Stimulated activated CD8-positive, alpha-beta memory T cell treated with anti-CD3 and anti-CD28 coated beads, Interleukin-12 subunit alpha, Interleukin-12 subunit beta, amount 100 ng/mL, for 1 hour (primary cell): ENCODE results near the gene USP7.
"Not testable (repeated sequence)": the region's sequence is repeated elsewhere in the genome, so short reads cannot be mapped to it uniquely, and the experiment has no call there.

Experiments
- DNase-seq: peaks from one replicate; pipeline ENCODE4 v3.0.0-alpha.2; 2020; ENCODE audit warnings: low read depth

Gene USP7

DNA sequence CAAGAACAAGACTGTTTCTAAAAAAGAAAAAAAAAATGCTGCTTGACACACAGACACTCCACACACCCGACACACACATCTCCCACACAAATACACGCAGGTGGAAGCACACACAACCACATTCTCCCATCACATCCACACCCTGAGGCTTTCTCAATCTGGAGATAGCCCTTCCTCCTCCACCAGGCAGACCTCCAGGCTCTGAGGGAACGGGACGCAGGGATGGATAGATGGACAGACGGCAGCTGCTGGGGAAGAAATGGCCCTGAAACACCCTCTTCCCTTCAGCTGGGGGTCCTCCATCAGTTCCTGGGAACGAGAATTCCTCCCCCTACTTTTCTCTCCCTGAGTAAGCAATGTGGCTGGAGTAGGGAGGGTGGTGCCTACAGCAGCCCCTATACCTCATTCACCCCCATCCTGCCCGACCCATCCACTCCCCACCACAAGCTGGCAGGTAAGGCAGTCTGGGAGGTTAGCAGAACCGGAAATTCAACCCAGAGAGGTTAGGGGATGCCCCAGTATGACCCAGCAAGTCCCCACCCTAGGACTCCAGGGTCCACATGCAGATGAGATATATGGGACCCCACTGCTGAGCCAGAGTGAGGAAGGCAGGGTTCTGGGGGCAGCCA is 85.7 kb downstream of the USP7 start:
- no peak for DNase-seq

DNA sequence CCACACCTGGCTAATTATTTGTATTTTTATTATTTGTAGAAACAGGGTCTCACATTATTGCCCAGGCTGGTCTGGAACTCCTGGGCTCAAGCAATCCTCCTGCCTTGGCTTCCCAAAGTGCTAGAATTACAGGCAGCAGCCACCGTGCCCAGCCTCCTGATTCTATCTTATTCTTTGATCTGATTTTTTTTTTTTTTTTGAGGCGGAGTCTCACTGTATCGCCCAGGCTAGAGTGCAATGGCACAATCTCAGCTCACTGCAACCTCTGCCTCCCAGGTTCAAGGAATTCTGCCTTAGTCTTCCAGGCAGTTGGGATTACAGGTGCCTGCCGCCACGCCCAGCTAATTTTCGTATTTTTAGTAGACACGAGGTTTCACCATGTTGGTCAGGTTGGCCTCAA is 88.4 kb downstream of the USP7 start:
- not testable (repeated sequence) for DNase-seq

- no peak for DNase-seq
Observed at GRCh38 chr16:8874388-8874787, 89.3 kb downstream of the USP7 start.

- not testable (repeated sequence) for DNase-seq
Observed at GRCh38 chr16:8873866-8874195, 89.9 kb downstream of the USP7 start.

DNA sequence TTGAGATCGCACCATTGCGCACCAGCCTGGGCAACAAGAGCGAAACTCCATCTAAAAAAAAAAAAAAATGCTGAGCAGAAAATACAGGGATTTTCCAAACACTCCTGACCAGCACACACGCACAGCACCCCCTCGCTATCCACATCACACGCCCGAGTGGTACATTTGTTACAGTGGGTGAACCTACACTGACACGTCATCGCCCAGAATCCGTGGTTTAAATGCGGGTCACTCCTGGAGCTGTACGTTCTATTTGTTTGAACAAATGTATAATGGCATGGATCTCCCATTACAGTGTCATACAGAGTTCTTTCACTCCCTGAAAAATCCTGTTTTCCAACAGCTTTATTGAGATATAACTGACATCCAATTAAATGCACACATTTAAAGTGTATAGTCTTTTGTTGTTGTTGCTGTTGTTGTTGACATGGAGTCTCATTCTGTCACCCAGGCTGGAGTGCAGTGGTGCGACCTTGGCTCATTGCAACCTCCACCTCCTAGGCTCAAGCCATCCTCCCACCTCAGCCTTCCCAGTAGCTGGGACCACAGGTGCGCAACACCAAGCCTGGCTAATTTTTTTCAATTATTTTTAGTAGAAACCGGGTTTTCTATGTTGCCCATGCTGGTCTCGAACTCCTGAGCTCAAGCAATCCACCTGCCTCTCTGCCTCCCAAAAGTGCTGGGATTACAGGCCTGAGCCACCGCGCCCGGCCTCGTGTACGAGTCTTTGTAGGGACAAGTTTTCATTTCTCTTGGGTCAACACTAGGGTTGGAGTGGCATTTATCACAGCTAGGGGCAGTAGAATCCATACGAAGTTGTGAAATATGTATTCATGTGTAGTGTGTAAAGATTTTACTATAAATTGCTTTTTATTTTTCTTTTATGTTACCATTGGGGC is 90.5 kb downstream of the USP7 start:
- no peak for DNase-seq

- DNase-seq: no peak
Observed at GRCh38 chr16:8872071-8872470, 91.6 kb downstream of the USP7 start.

DNA sequence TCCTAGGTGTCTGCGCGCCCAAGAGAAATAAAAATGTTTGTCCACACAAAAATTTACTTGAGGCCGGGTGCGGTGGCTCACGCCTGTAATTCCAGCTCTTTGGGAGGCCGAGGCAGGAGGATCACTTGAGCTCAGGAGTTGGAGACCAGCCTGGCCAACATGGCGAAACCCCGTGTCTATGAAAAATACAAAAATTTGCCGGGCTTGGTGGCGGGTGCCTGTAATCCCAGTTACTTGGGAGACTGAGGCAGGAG is 93.8 kb downstream of the USP7 start:
- not testable (repeated sequence) for DNase-seq

DNA sequence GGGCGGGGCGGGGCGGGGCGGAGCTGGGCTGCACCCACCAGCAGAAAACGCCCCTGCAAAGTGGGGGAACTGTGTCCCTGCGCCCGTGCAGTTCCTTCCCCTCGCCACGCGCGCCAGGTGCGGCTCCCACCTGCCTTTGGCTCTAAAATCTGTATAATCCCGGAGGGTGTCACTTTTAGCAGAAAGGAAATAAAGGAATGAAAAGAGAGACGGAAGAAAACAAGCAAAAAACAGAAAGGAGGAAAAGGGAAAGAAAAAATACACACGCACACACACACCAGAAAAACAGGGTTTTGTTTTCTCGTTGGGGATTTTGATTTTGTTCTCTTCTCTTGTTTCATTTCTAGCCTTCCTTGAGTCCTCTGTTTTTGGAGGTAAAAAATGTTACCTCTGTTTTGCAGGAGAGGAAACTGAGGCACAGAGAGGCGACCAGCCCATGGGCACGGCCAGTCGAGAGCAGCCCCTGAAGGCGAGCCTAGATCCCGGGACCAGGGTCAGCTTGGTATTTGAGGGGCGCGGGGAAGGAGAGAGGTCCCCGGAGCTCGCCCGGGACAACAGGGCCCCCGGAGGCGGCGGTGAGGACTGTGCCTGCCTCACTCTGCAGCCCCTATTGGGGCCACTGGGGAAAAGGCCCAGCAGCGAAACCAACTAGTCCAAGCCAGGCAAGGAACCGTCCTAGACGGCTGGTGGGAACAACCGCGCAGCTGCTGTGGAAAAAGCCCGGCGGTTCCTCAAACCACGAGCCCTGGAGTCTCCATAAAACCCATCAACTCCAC is 94.3 kb downstream of the USP7 start:
- no peak for DNase-seq

DNA sequence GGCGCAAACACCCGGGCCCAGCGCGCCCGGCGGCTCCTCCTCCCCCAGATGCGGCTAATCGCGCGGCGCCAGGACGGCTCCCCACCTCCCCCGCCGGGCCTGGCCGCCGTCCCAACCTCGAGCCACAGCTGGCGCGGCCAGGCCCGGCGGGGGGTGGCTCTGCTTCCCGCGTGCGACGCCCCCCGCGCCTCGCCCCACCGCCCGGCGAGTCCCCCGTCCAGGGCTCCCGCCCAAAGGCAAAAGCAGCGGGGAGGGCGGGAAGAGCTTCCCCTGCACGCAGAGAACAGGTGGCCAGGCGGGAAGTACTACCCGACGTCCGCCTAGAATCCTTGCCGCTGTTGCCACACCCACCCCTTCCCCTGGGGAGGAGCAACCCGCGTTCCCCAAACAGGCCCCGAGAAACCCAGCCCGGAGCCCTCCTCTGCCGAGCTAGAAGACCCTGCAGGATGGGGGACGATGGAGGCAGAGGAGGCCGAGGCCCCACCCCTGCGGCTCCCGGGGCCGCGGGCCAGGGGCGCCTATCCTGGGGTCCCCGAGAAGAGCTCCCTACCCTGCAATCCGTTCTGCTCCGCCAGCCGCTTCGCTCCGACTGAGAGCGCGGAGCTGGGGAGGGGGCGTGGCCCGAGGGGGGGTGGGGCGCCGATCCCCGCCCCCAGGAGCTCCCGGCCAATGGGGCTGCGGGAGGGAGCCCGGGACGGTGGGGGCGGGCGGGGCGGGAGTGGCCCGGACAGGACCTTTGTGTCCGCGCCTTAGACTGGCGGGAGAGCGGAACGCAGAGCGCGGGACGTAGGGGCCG is 95.1 kb downstream of the USP7 start, which contains the start of gene CARHSP1:
Gene CARHSP1 (minus strand): TSS at position 591 of the 796 bp plus-strand sequence. CDS start 9,678 bp downstream, outside the sequence.
- DNase-seq: peak; percentile 52

DNA sequence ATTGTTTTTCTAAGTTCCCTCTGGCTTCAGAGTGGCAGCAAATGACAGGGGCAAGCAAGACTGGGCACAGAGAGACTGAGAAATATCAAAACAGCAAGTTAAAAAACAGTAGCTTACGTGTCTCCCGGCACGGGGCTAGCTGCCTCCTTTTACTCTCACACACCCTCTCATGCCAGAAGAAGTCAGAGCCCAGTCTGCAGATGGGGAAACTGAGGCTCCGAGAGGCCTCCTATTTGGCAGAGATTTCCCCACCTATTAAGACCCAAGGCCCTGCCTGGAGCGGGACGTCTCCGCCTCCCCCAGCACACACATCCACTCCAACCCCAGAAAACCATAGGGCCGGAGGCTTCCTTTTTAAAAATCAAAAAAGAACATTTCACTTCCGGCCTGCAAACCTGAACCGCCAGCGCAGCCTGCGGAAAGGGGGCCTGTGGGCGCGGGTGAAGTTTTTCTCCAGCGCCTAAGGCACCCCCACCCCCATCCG is 95.7 kb downstream of the USP7 start:
- DNase-seq: peak; percentile 29

DNA sequence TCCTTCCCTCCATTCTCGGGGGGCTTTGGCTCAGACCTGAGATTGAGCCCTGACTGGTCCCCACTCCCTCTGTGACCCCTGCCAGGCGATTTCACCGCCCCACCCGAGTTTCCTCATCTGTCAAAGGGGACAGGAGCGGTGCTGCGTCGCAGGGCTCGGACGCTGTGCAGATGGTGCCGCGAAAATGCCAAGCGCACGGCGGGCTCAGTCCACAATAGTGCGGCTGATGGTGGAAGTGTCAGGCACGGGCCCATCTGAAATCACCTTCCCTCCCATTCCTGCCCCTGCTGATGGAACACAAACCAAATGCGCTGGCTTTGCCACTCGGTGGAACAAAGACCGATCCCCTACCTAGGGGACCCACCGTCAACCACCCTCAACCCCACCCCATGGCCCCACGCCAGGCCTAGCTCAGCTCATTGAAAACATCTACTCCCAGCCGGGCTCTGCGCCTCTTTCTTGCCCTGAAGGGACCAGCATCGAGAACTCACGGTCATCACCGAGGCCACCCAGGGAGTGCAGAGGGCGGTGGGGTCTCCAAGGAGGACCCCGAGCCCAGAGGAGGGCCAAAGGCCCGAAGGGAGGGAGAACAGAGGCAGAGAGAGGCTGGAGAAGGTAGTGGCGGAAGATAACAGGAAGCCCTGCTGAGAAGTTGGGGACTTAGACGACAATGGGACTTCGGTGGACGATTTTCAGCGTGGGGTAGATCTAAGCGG is 96.3 kb downstream of the USP7 start:
- DNase-seq: no peak

DNA sequence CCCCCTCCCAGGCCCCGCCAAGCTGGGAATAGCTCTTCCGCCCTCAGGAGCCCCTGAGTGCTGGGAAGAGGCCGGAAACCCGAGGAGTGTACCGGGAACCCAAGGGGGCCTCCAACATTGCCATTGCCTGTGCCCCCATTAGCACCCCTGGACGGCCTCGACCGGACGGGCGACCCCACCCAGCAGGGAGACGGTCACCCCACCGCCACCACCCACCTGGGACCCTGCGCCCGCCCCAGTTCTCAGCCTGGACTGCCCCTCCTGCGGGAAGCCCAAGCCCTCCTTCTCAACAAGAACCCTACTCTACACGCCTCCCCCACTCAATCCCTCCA is 96.9 kb downstream of the USP7 start:
- no peak for DNase-seq

DNA sequence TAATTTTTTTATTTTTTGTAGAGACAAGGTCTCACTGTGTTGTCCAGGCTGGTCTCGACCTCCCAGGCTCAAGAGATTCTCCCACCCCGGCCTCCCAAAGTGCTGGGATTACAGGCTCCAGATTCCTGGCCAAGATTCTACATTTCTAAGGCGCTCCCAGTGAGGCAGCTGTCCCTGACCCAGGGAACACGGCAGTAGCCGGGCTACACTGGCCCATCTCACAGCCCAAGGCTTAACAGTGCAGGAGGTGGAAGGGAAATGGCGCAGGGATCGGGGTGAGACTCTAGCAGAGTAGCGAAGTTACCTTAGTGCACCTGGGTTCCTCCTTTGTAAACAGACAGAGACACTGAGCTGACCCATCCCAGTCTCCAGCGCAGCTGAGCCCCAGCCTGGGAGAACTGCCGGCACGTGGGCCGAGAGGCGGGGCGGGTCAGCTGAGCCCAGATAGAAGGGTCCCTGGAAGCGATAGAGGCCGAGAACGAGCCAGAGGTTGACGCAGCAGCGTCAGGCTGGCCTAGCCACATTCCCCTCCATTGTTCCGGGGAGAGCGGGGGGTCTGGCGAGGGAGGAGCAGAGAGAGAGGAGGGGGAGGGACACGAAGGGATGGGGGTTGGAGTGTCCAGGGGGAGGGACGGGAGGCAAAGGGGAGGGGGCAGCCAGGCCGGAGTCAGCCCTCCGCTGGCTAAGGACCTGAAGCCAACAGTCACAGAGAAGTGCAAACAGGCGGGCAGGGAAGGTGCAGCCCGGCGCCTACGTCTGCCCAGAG is 97.4 kb downstream of the USP7 start:
- no peak for DNase-seq

GRCh38 chr16:8865145-8865882 is 98.4 kb downstream of the USP7 start:
- DNase-seq: no peak

GRCh38 chr16:8864480-8865110 is 99.1 kb downstream of the USP7 start:
- DNase-seq: no peak

DNA sequence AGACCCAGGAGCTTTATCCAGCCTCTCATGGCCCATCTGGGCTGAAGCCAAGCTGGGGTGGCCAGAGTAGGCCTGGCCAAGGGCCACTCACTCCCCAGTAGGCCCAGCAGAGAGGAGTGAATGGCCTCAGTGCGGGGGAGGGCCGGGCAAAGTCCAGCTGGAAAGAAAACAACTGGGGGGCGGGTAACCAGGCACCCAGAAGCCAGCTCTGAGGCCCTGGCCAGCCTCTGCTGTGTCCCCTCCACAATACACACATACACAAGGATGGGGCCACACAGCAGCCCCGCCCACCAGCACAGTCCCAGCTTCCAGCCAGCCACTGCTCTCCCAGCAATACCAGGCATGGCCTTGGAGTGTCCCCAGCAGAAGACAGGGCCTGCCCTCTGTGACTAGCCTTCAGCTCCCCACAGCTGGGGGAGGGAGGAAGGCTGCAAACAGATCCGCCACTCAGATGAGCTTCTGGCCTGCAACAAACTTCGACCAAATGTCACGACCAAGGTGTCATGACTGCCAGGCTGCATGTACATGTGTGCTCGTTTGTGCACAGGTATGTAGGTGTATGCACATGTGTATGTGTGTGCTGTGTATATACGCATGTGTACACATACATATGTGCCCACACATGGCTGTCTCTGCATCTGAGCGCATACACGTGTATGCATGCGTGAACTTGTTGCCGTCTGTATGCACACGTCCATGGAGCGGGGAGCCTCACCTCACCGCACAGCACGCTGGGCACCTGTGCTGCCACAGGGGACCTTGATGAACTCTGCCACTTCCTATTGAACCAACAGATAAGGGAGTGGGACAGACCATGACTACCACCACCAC is 99.9 kb downstream of the USP7 start:
- no peak for DNase-seq

DNA sequence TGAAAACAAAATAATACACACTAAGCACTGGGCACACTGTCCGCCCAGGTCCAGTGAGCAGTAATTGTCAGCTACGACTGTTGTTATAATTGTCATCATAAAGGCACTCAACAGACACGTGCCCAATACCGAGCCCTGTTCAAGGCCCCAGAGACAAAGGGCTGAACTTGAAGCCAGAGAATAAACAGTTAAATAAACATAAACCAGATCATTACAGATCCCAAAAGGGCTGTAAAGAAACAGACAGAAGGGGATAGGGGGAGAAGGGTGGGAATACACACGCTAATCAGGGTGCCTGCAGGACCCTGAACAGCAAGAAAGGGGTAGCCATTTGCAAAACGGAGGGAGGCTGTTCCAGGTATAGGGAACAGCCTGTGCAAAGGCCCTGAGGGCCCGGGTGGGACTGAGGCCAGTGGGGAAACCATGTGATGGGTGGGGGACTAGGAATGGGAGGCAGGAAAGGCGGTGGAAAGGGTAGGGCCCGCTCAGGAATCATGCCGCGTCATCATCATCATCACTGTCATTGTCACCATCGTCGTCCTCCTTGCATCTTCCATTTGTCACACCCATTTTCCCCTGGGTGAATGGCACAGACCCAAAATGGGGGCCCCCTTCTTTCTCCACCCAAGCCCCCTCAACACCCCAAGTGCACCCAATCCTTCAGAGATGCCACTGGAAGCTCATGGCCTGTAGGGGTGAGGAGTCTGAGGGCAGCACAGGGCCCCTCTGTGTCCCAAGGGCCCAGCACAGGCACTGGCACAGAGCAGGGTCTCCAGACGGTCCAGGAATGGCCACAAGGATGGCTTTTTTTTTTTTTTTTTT is 101.2 kb downstream of the USP7 start:
- no peak for DNase-seq
